GM19240 (cell line): ENCODE results near the gene LIN37.
"Not testable (repeated sequence)": the region's sequence is repeated elsewhere in the genome, so short reads cannot be mapped to it uniquely, and the experiment has no call there.

Experiments
- DNase-seq: peaks from one replicate; pipeline ENCODE4 v3.0.0; 2011; ENCODE audit warnings: low spot score; ENCODE audit not compliant: insufficient read length

Gene LIN37

GRCh38 chr19:35719402-35720162 is 28.8 kb upstream of the LIN37 start:
- DNase-seq = no peak

GRCh38 chr19:35720163-35720524 is 28.2 kb upstream of the LIN37 start:
- DNase-seq = no peak

GRCh38 chr19:35720648-35721047 is 27.7 kb upstream of the LIN37 start:
- no peak for DNase-seq

GRCh38 chr19:35721374-35721773 is 27.0 kb upstream of the LIN37 start:
- no peak for DNase-seq

- DNase-seq = no peak
Observed at GRCh38 chr19:35722461-35722860, 25.9 kb upstream of the LIN37 start.

- DNase-seq = no peak
Observed at GRCh38 chr19:35722897-35723296, 25.5 kb upstream of the LIN37 start.

GRCh38 chr19:35723671-35724070 is 24.7 kb upstream of the LIN37 start:
- no peak for DNase-seq

- not testable (repeated sequence) for DNase-seq
Observed at GRCh38 chr19:35724132-35724531, 24.2 kb upstream of the LIN37 start.

GRCh38 chr19:35724560-35724959 is 23.8 kb upstream of the LIN37 start:
- DNase-seq = no peak

GRCh38 chr19:35725216-35725861 is 23.0 kb upstream of the LIN37 start:
- DNase-seq = no peak

GRCh38 chr19:35727053-35727955 is 21.1 kb upstream of the LIN37 start:
- DNase-seq = no peak

- no peak for DNase-seq
Observed at GRCh38 chr19:35727956-35728706, 20.2 kb upstream of the LIN37 start.

- no peak for DNase-seq
Observed at GRCh38 chr19:35729021-35729420, 19.4 kb upstream of the LIN37 start.

- DNase-seq = no peak
Observed at GRCh38 chr19:35729763-35730162, 18.6 kb upstream of the LIN37 start.

- no peak for DNase-seq
Observed at GRCh38 chr19:35730326-35730725, 18.1 kb upstream of the LIN37 start.

GRCh38 chr19:35731353-35731752 is 17.0 kb upstream of the LIN37 start:
- no peak for DNase-seq

GRCh38 chr19:35731779-35732405 is 16.5 kb upstream of the LIN37 start:
- no peak for DNase-seq

- DNase-seq = no peak
Observed at GRCh38 chr19:35732540-35733179, 15.7 kb upstream of the LIN37 start.

GRCh38 chr19:35733180-35734125 is 14.9 kb upstream of the LIN37 start:
- DNase-seq = no peak
